ENCODE results near the gene ZNF182.
"Not testable (repeated sequence)": the region's sequence is repeated elsewhere in the genome, so short reads cannot be mapped to it uniquely, and the experiment has no call there.

ZNF182 gene

GRCh38 chrX:48021026-48021900, 17.5 kb upstream of the ZNF182 start:
- peak overlapping the region; percentile 100 for H3K27ac Mint-ChIP-seq
- H3K27me3 Mint-ChIP-seq (ENCODE audit: low read depth): no peaks in the 10 kb centered on the region

DNA sequence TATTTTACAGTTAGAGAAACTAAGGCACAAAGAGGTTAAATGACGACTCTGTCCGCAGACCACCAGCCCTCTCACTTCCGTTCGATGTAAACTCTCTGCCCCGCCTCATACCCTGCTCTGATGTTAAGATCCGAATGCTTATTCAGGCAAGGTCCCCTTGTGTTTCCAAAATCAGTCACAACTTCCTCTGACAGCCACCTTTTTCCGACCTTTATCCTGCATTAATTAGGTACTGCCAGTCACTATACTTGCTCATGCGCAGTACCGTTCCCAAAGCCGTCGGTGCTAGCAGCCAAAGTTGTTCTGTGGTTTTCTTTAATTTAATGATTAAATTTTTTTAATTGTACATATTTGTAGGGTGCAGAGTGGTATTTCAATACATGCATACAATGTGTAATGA, 16.7 kb upstream of the ZNF182 start:
- H3K36me3 Mint-ChIP-seq (ENCODE audit: low read depth); H3K27me3 Mint-ChIP-seq (ENCODE audit: low read depth); H3K9me3 Mint-ChIP-seq; H3K4me1 Mint-ChIP-seq: not testable (repeated sequence)
- peak overlapping the region in 1 of 3 experiments; percentile 89 for H3K4me3 Mint-ChIP-seq
- peak overlapping the region in 1 of 3 experiments; percentile 100 for H3K27ac Mint-ChIP-seq

More at GRCh38 chrX:48021026-48021900, 17.5 kb upstream of the ZNF182 start:
- H3K4me3 Mint-ChIP-seq: peak overlapping the region; percentile 89 to 96 (median 91)
- no peaks in the 10 kb centered on the region for H3K9me3 Mint-ChIP-seq
- no peaks in the 10 kb centered on the region for H3K36me3 Mint-ChIP-seq (ENCODE audit: low read depth)
- peaks cover 6% of the 10 kb centered on the region for H3K4me1 Mint-ChIP-seq
- no peak for TF ChIP-seq CTCF (IDR thresholded peaks at IDR 0.05; ENCODE audit: unreplicated experiment in 3 of 3)

DNA sequence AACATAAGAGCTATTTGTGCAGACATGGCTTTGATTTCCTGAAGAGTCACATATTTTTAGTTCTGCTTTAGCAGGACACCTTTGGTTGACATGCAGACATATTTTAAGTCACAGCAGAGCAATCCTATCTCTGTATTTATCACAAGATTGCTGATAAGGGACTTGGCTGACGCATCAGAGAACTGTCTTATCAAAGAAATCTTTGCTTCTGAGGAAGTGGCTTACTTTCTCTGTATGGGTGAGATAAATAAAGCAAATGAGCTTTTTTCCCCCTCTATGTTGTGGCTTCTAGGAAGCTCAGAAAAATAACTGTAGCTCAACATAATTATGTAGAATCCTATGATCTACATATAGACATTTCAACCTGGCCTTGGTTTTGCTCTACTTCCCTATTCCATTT, 16.1 kb upstream of the ZNF182 start:
- not testable (repeated sequence) for H3K27ac Mint-ChIP-seq; H3K9me3 Mint-ChIP-seq; H3K4me1 Mint-ChIP-seq; H3K27me3 Mint-ChIP-seq (ENCODE audit: low read depth); H3K4me3 Mint-ChIP-seq; H3K36me3 Mint-ChIP-seq (ENCODE audit: low read depth)

GRCh38 chrX:48016583-48017310, 13.0 kb upstream of the ZNF182 start:
- H3K27me3 Mint-ChIP-seq (ENCODE audit: low read depth); H3K27ac Mint-ChIP-seq: not testable (repeated sequence)

DNA sequence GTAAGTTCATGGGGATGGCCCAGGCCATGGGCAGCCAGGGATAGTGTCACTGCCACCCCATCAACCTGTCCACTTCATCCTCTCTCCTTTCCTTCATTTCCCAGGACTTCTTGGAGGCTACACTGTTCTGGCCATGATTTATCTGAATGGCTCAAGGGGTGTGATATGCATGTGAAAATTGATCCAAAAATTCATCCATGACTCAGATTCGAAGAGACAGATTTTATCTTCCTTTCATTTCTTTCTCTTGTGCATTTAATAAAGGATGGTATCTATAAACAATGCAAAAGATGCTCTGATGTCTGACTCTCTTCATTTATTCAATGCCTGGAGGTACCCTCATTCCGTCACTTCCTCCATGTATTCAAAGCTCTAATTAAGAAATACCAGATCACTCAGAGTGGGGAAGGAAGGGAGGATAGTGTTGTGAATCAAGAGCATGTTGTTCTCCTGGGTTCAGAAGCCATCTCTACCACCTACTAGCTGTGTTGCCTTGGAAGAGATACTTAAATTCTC, 5.7 kb upstream of the ZNF182 start:
- H3K27ac Mint-ChIP-seq; H3K36me3 Mint-ChIP-seq (ENCODE audit: low read depth); H3K27me3 Mint-ChIP-seq (ENCODE audit: low read depth); H3K9me3 Mint-ChIP-seq; H3K4me1 Mint-ChIP-seq; H3K4me3 Mint-ChIP-seq: not testable (repeated sequence)

More at GRCh38 chrX:48016583-48017310, 13.0 kb upstream of the ZNF182 start:
- H3K9me3 Mint-ChIP-seq; H3K4me3 Mint-ChIP-seq; H3K36me3 Mint-ChIP-seq (ENCODE audit: low read depth); H3K4me1 Mint-ChIP-seq: not testable (repeated sequence)

DNA sequence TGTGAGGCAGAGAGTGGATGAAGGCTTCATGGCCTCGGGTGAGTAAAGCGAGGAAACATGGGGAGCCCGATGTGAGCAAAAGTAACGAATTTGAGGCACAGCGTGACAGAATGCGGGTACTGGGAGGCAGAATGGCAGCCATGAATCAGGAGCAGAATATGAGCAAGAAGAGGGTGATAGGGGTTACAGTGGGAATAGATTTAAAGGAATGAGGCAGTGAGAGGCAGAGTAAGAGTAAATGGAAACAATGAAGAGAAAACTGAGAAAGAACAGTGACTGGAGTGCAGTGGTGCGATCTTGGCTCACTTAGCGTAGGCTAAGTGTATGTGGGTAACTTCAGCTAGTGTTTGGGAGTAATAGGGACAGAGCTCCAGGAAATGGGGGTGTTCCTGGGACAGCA, 2.9 kb upstream of the ZNF182 start, which contains the start of gene SPACA5:
TSS of gene SPACA5 (plus strand) at position 301 of the 400 bp plus-strand sequence. CDS start 815 bp downstream, outside the sequence.
- not testable (repeated sequence) for H3K27ac Mint-ChIP-seq; H3K4me3 Mint-ChIP-seq; H3K36me3 Mint-ChIP-seq (ENCODE audit: low read depth); H3K27me3 Mint-ChIP-seq (ENCODE audit: low read depth); H3K9me3 Mint-ChIP-seq
- H3K4me1 Mint-ChIP-seq: peaks cover 11% of the 10 kb centered on the region

DNA sequence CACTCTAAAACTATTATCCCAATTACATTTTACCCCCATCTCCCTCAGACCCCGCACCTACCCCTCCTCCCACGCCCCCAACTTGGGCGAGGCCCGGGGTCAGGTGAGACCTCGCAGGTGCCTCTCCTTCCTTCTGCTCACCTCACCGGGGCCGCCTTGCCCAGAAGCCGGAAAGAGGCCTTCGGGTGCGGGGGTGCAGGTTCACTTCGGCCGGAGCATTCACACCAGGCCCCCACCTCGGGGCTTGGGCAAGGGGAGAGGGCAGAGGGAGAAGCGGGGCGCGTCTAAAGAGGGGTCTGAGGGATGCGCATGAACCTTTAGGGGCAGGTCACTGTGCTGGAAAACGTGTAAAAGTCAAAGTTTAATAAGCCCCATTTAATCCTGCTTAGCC, 427 bp downstream of the ZNF182 start:
- H3K27ac Mint-ChIP-seq: peak overlapping the region in 2 of 3 experiments; percentile 81 to 95
- H3K4me1 Mint-ChIP-seq: peaks cover 11% of the 10 kb centered on the region

More for the DNA sequence above, 427 bp downstream of the ZNF182 start:
- no peaks in the 10 kb centered on the region for H3K27me3 Mint-ChIP-seq (ENCODE audit: low read depth)
- TF ChIP-seq CTCF (IDR thresholded peaks at IDR 0.05; ENCODE audit: unreplicated experiment in 3 of 3): no peak
- H3K36me3 Mint-ChIP-seq (ENCODE audit: low read depth): peaks cover 22% of the 10 kb centered on the region
- H3K4me3 Mint-ChIP-seq: peak overlapping the region; percentile 94 to 98 (median 97)
- H3K9me3 Mint-ChIP-seq: peaks cover 6% of the 10 kb centered on the region

Measured in nephron (organoid).